ENCODE measurements around the gene VEPH1. TPM values are rescaled to one million over a fixed set of nuclear protein-coding genes. Genes with fewer than 3 reads are reported as not detected.
A peak's percentile ranks its signal among the peaks of the same experiment; 100 is the strongest.

Gene VEPH1
- total RNA-seq, 2 experiments from 2014 or later: not detected

DNA sequence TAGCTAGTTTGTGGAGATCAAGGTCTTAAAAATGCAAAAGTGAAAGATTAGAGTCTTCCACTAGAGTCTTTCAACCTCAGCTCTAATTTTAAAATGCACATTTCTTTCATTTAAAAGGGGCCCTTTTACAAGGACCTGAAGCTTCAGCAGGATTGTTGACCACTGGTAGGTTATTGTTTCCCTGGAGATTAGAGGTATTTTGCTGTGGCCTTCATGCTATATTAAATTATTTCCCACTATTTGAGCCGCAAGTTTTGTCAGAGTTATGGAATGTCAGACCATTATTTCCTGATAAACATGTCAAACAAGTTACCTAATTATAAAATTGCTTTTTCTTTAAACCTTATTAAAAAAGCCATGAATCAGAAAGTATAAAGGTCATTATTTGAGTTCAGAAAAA lies 240.2 kb downstream of the VEPH1 start:
- Mint-ChIP-seq H3K36me3 (no peaks in the 10 kb centered on the region), H3K4me1 (no peaks in the 10 kb centered on the region), H3K27me3 (no peaks in the 10 kb centered on the region), H3K27ac (no peak overlapping the region), H3K9me3 (ENCODE audit: low read depth) (no peaks in the 10 kb centered on the region), H3K4me3 (no peak overlapping the region)
- ATAC-seq (no peak), DNase-seq (no peak)
- CTCF ChIA-PET: no interaction called here

DNA sequence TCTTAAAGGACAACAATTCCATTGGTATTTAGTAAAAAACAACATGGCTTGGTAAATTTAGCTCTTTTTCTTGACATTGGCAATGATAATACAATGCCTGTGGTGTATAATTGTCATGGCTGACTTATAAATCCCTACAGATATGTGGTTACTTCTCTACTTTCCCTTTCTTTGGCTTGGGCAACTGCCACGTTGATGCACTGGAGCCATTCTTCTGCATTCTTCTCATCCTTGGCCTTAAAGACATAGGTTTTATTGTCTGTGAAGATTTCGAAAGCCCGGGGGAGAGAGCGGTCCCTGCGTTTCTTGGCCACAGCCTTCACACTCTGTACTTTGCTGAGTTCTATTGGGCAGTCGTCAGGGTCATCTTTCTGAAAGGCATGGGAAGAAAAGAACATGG lies 242.2 kb downstream of the VEPH1 start:
- Mint-ChIP-seq H3K4me1 (no peaks in the 10 kb centered on the region), H3K4me3 (no peak overlapping the region), H3K9me3 (ENCODE audit: low read depth) (no peaks in the 10 kb centered on the region), H3K36me3 (no peaks in the 10 kb centered on the region), H3K27ac (no peak overlapping the region), H3K27me3 (no peaks in the 10 kb centered on the region)
- ATAC-seq (no peak), DNase-seq (no peak)
- CTCF ChIA-PET: no interaction called here

DNA sequence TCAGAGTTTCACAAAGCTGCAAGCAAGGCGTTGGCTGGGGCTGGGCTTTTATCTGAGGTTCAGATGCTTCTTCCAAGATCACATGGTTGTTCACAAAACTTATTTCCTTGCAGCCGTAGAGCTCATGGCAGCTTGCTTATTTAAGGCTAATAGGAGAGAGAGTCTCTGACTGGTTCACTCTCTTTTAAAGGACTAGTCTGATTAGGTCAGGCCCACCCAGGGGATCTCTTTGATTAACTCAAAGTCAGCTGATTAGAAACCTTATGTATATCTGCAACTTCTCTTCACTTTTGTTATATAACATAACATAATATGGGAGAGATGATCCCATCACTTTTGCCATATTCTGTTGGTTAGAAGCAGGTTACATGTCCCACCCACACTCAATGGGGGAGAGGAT lies 243.4 kb downstream of the VEPH1 start:
- Mint-ChIP-seq H3K27me3 (peaks cover 2% of the 10 kb centered on the region), H3K36me3 (no peaks in the 10 kb centered on the region), H3K27ac (no peak overlapping the region), H3K4me3 (no peak overlapping the region), H3K9me3 (ENCODE audit: low read depth) (no peaks in the 10 kb centered on the region), H3K4me1 (no peaks in the 10 kb centered on the region)
- ATAC-seq: no peak
- CTCF ChIA-PET: no interaction called here
- DNase-seq: no peak

DNA sequence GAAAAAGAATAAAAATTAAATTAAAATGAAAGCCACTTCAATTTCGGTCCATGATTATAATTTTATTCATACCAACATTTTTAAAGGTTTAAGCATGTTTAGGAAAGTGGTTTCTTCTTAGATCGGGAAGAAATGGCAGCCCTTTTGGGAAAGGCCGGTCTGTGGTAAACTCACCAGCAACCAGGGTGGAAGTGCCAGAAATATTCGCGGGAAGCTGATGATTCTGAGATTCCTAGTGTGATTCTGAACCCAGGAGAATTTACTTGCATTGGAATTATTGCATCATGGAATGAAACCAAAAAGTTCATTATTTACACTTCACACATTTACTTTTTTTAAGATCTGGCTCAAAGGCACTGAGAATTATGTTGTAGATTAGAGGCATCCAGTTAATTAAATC lies 246.1 kb downstream of the VEPH1 start:
- H3K4me3 Mint-ChIP-seq: no peak overlapping the region
- H3K27ac Mint-ChIP-seq: no peak overlapping the region
- no peaks in the 10 kb centered on the region for H3K9me3 Mint-ChIP-seq (ENCODE audit: low read depth)
- no peaks in the 10 kb centered on the region for H3K36me3 Mint-ChIP-seq
- peaks cover 2% of the 10 kb centered on the region for H3K27me3 Mint-ChIP-seq
- DNase-seq (no peak), ATAC-seq (no peak)
- no peaks in the 10 kb centered on the region for H3K4me1 Mint-ChIP-seq
- CTCF ChIA-PET: no interaction called here

DNA sequence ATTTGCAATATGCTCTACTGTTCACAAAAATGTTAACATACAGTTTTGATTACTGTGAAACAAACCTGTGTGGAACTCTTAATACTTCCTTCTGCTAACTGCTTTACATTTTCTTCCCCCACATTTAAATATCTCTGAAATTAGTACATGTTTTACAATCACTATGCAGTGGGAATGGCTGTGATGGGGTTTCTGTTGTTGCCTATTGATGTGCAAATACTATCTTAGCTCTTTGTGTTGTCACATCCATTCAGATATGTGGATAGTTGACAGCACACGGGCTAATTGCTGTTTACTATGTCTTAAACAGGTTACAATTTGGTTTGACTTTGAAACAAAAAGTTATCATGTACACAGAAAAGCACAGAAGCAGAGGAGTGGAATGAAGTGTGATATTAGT lies 247.4 kb downstream of the VEPH1 start:
- no peak overlapping the region for H3K4me3 Mint-ChIP-seq
- CTCF ChIA-PET: no interaction called here
- no peaks in the 10 kb centered on the region for H3K36me3 Mint-ChIP-seq
- H3K9me3 Mint-ChIP-seq (ENCODE audit: low read depth): no peaks in the 10 kb centered on the region
- H3K27ac Mint-ChIP-seq: no peak overlapping the region
- DNase-seq (no peak), ATAC-seq (no peak)
- H3K4me1 Mint-ChIP-seq: no peaks in the 10 kb centered on the region
- peaks cover 2% of the 10 kb centered on the region for H3K27me3 Mint-ChIP-seq

DNA sequence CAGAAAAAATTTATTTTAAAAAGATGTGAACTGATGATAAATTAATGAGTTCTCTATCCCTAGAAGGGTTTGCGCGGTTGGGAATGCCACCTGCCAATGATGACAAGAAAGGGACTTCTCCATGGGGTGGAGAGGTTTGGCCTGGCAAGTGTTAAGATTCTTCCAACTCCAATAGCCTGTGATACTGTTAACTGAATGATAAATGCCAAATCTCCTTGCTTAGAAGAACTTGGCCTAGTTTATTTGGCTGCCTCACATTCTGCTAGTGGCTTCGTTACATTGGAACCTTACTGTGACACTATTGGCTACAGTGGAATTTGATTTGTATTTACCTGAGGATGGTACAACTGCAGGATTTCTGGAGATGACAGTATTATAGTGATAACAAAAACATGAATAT lies 251.5 kb downstream of the VEPH1 start:
- Mint-ChIP-seq H3K4me1 (peaks cover 2% of the 10 kb centered on the region), H3K36me3 (no peaks in the 10 kb centered on the region), H3K27ac (no peak overlapping the region), H3K4me3 (no peak overlapping the region), H3K9me3 (ENCODE audit: low read depth) (no peaks in the 10 kb centered on the region), H3K27me3 (peaks cover 2% of the 10 kb centered on the region)
- DNase-seq (no peak), ATAC-seq (no peak)
- CTCF ChIA-PET: no interaction called here

DNA sequence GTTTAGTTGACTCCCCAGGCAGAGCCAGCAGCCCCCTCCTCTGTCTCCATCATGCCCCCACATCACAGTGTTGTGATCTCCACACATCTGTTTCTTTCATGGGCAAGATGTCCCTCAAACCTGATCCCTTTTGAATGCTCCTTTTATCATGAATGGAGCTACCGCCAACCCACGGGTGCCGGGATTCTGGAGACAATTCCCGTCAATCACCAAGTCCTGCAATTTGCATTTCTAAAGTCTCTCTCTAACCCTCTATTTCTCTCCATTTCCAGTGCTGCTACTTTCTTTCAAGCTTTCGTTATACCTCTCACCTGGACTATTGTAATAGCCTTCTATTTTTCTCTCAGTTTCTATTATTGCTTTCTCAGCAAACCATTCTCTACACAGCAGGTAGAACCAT lies 253.6 kb downstream of the VEPH1 start:
- no peaks in the 10 kb centered on the region for H3K9me3 Mint-ChIP-seq (ENCODE audit: low read depth)
- no peak overlapping the region for H3K4me3 Mint-ChIP-seq
- ATAC-seq (no peak), DNase-seq (no peak)
- no peaks in the 10 kb centered on the region for H3K27me3 Mint-ChIP-seq
- no peaks in the 10 kb centered on the region for H3K36me3 Mint-ChIP-seq
- H3K27ac Mint-ChIP-seq: no peak overlapping the region
- CTCF ChIA-PET: no interaction called here
- H3K4me1 Mint-ChIP-seq: peaks cover 2% of the 10 kb centered on the region

DNA sequence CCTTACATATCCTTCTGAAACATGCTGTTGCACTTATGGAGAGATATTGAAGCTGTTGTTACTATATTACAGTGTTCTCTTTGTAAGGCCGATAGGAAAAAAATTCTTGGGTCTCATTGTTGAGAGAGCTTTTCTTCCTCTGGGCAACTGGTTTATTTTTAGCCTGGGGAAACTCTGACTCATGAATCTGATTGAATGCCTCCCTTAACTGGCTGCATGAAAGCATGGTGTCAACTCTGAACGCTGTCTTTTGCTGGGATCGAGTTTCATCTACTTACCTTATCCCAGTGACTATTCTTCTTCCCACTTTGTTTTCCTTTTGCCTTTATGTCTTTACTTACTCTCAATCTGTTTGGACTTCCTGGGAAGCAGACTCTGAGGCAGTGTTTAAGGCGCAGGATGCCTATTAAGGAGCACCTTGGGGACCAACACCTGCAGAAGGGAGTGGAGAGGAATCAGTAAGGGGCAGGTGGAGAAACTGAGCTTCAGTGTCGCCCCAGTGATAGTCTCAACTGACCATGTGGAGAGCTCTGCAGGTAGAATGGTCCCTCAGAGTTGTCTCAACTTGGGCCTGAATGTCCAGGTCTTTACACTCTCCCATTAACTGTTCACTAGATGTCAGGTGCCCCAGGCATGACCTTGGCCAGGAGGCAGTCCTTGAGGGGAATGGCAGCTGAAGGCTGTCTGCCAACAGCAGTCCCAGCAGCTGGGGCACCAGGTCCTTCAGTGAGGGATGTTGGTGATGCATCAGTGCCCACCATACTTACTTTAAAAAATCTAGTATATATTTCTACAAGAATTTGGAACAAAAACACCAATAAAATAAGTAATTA lies 254.4 kb downstream of the VEPH1 start:
- no peak for ATAC-seq

DNA sequence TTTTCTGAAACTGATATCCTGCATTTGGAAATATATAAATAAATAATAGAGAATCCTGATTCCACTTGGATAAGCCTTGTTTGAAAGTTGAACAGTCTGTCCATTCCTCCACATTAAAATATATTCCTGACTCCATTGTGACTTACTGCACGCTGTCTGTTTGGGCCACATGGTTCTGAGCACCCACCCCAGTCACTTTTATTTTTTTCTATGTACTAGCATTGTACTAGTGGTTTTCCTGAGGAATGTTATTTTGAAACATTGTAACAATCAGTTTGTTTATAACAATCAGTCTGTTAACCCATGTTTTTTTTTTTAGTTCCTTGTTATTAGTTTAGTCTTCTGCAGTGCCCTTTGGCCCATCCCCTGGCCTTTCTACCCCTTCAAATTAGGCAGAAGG lies 255.8 kb downstream of the VEPH1 start:
- Mint-ChIP-seq H3K36me3 (no peaks in the 10 kb centered on the region), H3K9me3 (ENCODE audit: low read depth) (no peaks in the 10 kb centered on the region), H3K4me1 (peaks cover 2% of the 10 kb centered on the region), H3K27ac (no peak overlapping the region), H3K27me3 (no peaks in the 10 kb centered on the region), H3K4me3 (no peak overlapping the region)
- ATAC-seq: no peak
- DNase-seq: no peak
- CTCF ChIA-PET: no interaction called here

More for the DNA sequence above, 254.4 kb downstream of the VEPH1 start:
- no peak for DNase-seq
- no peak overlapping the region for H3K27ac Mint-ChIP-seq
- no peaks in the 10 kb centered on the region for H3K36me3 Mint-ChIP-seq
- H3K9me3 Mint-ChIP-seq (ENCODE audit: low read depth): no peaks in the 10 kb centered on the region
- no peaks in the 10 kb centered on the region for H3K27me3 Mint-ChIP-seq
- CTCF ChIA-PET: no interaction called here
- peaks cover 2% of the 10 kb centered on the region for H3K4me1 Mint-ChIP-seq
- H3K4me3 Mint-ChIP-seq: no peak overlapping the region

DNA sequence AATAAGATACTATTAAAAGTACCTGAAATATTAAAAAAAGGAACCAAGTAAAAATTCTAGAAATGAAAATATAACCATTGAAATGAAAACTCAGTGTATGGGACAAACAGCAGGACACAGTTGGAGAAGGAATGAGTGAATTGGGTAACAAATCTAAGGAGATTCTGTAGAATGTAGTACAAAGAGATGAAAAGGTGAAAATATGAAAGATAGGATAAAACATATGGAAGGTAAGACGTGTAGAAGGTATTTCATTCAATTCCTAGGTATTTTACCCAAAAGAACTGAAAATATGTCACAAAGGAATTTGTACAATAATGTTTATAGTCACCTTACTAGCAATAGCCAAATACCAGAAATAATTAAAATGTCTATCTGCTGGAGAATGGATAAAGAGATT lies 260.4 kb downstream of the VEPH1 start:
- H3K27ac Mint-ChIP-seq: no peak overlapping the region
- ATAC-seq (no peak), DNase-seq (no peak)
- CTCF ChIA-PET: interaction anchor here (0.7 kb wide), 1 partner anchor 81 kb away, joined by 3 read pairs; no protein-coding TSS in a partner anchor
- H3K9me3 Mint-ChIP-seq (ENCODE audit: low read depth): no peaks in the 10 kb centered on the region
- peaks cover 4% of the 10 kb centered on the region for H3K4me1 Mint-ChIP-seq
- no peaks in the 10 kb centered on the region for H3K36me3 Mint-ChIP-seq
- H3K27me3 Mint-ChIP-seq: peaks cover 3% of the 10 kb centered on the region
- H3K4me3 Mint-ChIP-seq: no peak overlapping the region

DNA sequence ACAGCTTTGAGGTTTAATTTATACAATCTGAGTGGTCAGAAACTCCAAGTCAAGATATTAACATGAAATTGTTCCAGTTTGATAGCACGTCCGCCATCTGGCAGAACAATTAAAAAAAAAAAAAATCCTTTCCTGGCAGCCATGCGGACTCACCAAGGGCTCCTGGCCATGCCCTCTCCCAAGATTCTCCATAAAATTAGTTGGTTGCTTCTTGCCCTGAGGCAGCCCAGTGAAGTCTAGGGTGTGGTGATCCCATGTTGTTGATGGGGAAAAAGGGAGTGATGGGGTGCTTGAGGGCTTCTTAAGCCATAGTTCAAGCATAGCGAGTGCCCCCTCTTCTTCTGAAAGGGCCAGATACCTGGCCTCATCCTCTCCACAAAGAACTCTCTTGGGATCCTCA lies 261.6 kb downstream of the VEPH1 start:
- H3K27me3 Mint-ChIP-seq: peaks cover 3% of the 10 kb centered on the region
- CTCF ChIA-PET: interaction anchor here (1.1 to 1.3 kb wide), 2 partner anchors 40 to 82 kb away, joined by 3 to 4 read pairs; partner anchors contain the start of gene CCNL1
- no peak overlapping the region for H3K27ac Mint-ChIP-seq

DNA sequence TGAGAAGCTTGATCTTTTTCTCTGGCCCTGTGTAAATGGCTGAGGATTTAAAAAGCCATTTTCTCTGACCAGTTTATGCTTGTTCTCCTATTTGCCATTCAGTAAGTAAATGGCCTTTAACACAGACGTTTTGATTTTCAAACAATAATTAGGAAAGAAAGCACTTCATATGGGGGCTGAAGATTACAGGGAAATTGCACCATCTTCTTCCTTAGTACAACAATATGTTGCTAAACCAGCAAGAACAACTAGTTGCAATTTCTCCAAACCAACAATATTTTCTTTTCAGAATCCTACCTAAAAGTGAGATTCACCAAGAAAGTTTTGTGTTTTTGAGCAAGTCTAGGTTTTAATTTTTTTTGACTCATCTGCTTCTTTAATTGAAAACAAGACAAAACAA lies 262.8 kb downstream of the VEPH1 start:
- no peak for ATAC-seq
- DNase-seq: no peak
- no peaks in the 10 kb centered on the region for H3K36me3 Mint-ChIP-seq
- H3K27me3 Mint-ChIP-seq: peaks cover 3% of the 10 kb centered on the region
- CTCF ChIA-PET: interaction anchor here (1.1 to 1.6 kb wide), 4 partner anchors 18 to 80 kb away, joined by 3 to 4 read pairs (median 4); partner anchors contain the start of gene CCNL1
- no peaks in the 10 kb centered on the region for H3K9me3 Mint-ChIP-seq (ENCODE audit: low read depth)
- no peak overlapping the region for H3K4me3 Mint-ChIP-seq
- no peak overlapping the region for H3K27ac Mint-ChIP-seq
- H3K4me1 Mint-ChIP-seq: peaks cover 4% of the 10 kb centered on the region

More for the DNA sequence above, 261.6 kb downstream of the VEPH1 start:
- Mint-ChIP-seq H3K9me3 (ENCODE audit: low read depth) (no peaks in the 10 kb centered on the region), H3K4me3 (no peak overlapping the region), H3K4me1 (peaks cover 4% of the 10 kb centered on the region), H3K36me3 (no peaks in the 10 kb centered on the region)
- ATAC-seq (no peak), DNase-seq (no peak)

DNA sequence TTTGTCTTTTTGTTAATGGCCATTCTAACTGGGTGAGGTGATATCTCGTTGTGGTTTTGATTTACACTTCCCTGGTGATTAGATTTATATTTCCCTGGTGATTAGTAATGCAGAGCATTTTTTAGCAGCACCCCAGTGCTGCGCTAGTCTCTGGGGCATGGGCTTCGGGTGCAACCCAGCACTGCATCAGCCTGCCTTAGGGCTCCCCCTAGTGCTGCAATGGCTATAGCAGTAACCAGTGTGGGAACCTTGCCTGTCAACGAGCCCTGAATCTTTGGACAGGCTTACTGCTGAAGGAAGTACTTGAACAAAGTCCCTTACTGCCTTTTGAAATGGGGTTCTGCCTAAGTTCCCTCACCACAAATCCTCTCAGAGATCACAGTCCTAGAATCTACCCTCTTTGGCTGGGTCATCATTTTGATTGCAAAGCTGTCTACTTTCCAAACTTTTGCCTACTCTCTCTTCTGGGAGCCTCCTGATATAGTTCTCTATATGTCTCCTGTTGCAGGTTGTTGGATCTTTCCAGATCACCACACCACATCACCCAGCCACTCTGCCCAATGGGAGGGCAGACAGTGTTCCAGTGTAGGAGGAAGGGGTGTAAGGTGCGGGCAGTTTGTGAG lies 264.0 kb downstream of the VEPH1 start:
- no peak overlapping the region for H3K4me3 Mint-ChIP-seq
- peak; percentile 87 for DNase-seq
- peaks cover 4% of the 10 kb centered on the region for H3K4me1 Mint-ChIP-seq
- H3K9me3 Mint-ChIP-seq (ENCODE audit: low read depth): no peaks in the 10 kb centered on the region
- H3K27ac Mint-ChIP-seq: no peak overlapping the region
- H3K36me3 Mint-ChIP-seq: no peaks in the 10 kb centered on the region
- CTCF ChIA-PET: interaction anchor here (0.8 to 1.6 kb wide), 7 partner anchors 16 to 83 kb away, joined by 3 to 6 read pairs (median 4); partner anchors contain the start of gene CCNL1
- peak; percentile 100 for ATAC-seq
- peaks cover 3% of the 10 kb centered on the region for H3K27me3 Mint-ChIP-seq

DNA sequence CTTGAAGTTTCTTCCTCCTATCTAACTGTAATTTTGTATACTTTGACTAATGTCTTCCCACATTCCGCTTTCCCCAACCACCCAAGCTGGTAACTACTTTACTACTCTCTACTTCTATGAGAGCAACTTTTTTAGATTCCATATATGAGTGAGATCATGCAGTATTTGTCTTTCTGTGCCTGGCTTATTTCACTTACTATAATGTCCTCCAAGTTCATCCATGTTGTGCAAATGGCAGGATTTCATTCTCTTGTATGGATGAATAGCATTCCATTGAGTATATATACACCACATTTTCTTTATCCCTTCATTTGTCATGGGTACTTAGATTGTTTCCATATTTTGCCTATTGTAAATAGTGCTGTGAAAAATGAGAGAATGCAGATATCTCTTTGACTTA lies 264.8 kb downstream of the VEPH1 start:
- Mint-ChIP-seq H3K4me3 (no peak overlapping the region), H3K36me3 (no peaks in the 10 kb centered on the region), H3K4me1 (peaks cover 4% of the 10 kb centered on the region), H3K27me3 (peaks cover 3% of the 10 kb centered on the region), H3K27ac (no peak overlapping the region), H3K9me3 (ENCODE audit: low read depth) (no peaks in the 10 kb centered on the region)
- DNase-seq: no peak
- CTCF ChIA-PET: interaction anchor here (0.9 to 2.3 kb wide), 3 partner anchors 9 to 37 kb away, joined by 3 to 6 read pairs (median 4); no protein-coding TSS in a partner anchor
- ATAC-seq: no peak
